Endothelial cell of umbilical vein (primary cell): Measurements from ENCODE around the gene ADARB2. TPM values are rescaled to one million over a fixed set of nuclear protein-coding genes. Genes with fewer than 3 reads are reported as not detected.

Source experiments
- BruUV-seq: library from RNA; stranded (reverse); fragments of 400-500 nt; replicated peaks from 2 replicates; lab custom pipeline; 2021; lab: Mats Ljungman, UMichigan
- CTCF ChIA-PET: fragments of 300-600, 350-600 bp; sonication (Branson Sonifier 250); formaldehyde crosslinking; loops from one replicate; lab custom pipeline; 2021; ENCODE audit warnings: antibody characterized with exemption, inconsistent platforms; lab: Charles Lee
- POLR2A ChIA-PET: fragments of 300-600, 350-600 bp; sonication (Branson Sonifier 250); formaldehyde crosslinking; loops from one replicate; lab custom pipeline; 2021; ENCODE audit warnings: antibody characterized with exemption, inconsistent platforms; lab: Charles Lee
- DNase-seq: peaks from one replicate; pipeline ENCODE4 v3.0.0-alpha.2; 2011; ENCODE audit warnings: low read depth, low spot score
- FAIRE-seq: peaks from 2 replicates; lab custom pipeline; 2011; peaks lifted over from hg19 to GRCh38; lab: Jason Lieb, UNC
- H2AFZ ChIP-seq: 2 replicates; pipeline ENCODE4 v1.6.0; 2012; ENCODE audit warnings: low read depth, low read length, control low read depth, inconsistent platforms
- H3K27ac ChIP-seq: 2 replicates; pipeline ENCODE4 v1.5.1; 2011; ENCODE audit warnings: low read depth, mild to moderate bottlenecking, control low read depth, low read length, moderate library complexity; ENCODE audit not compliant: insufficient read depth
- H3K27me3 ChIP-seq, 2 experiments: 2 replicates each; pipeline versions ENCODE4 v1.6.0 to v1.6.1; 2011; ENCODE audit warnings: low read length in 2 of 2, mixed read lengths in 1 of 2; ENCODE audit not compliant: control insufficient read depth in 2 of 2, insufficient read depth in 2 of 2
- H3K36me3 ChIP-seq, 2 experiments: 2 replicates in 1 of 2; 3 replicates in 1 of 2; pipeline ENCODE4 v1.5.1; 2011; ENCODE audit warnings: low read length in 2 of 2, mild to moderate bottlenecking in 1 of 2, moderate library complexity in 1 of 2; ENCODE audit not compliant: control insufficient read depth in 2 of 2, insufficient read depth in 2 of 2; ENCODE audit errors: extremely low read depth in 1 of 2
- H3K4me1 ChIP-seq: 3 replicates; pipeline ENCODE4 v1.5.1; 2011; ENCODE audit warnings: mild to moderate bottlenecking, low read length; ENCODE audit not compliant: control insufficient read depth, insufficient read depth; ENCODE audit errors: extremely low read depth
- H3K4me2 ChIP-seq: 2 replicates; pipeline ENCODE4 v1.6.1; 2011; ENCODE audit warnings: low read length, control low read depth, mixed read lengths; ENCODE audit not compliant: insufficient read depth
- H3K4me3 ChIP-seq, 3 experiments: fragments of 200-600 bp in 1 of 3; sonication (generic), shearing (Covaris generic) in 1 of 3; replicated peaks in 1 of 3; 2 replicates each; pipeline ENCODE4 v1.5.1; 2011 to 2016; ENCODE audit warnings: control low read depth in 3 of 3, low read length in 3 of 3, mild to moderate bottlenecking in 2 of 3, inconsistent platforms in 1 of 3, low read depth in 1 of 3, moderate library complexity in 1 of 3; ENCODE audit not compliant: insufficient read depth in 1 of 3
- H3K79me2 ChIP-seq: 2 replicates; pipeline ENCODE4 v1.6.0; 2012; ENCODE audit warnings: low read length, inconsistent platforms; ENCODE audit not compliant: control insufficient read depth, insufficient read depth
- H3K9ac ChIP-seq: replicated peaks from 2 replicates; pipeline ENCODE3; 2011; ENCODE audit warnings: low read length, control low read depth; ENCODE audit not compliant: insufficient read depth; ENCODE audit errors: extremely low read depth
- H3K9me1 ChIP-seq: replicated peaks from 3 replicates; pipeline ENCODE4 v1.6.0; 2011; ENCODE audit warnings: mild to moderate bottlenecking, low read length; ENCODE audit not compliant: control insufficient read depth, insufficient read depth; ENCODE audit errors: extremely low read depth
- H3K9me3 ChIP-seq: replicated peaks from 2 replicates; pipeline ENCODE4 v1.5.1; 2012; ENCODE audit warnings: low read length, inconsistent platforms; ENCODE audit not compliant: control insufficient read depth, insufficient read depth
- H4K20me1 ChIP-seq: replicated peaks from 2 replicates; pipeline ENCODE3; 2011; ENCODE audit warnings: mild to moderate bottlenecking, low read length; ENCODE audit not compliant: control insufficient read depth, insufficient read depth; ENCODE audit errors: extremely low read depth
- EZH2 ChIP-seq: IDR thresholded peaks from 2 replicates; pipeline ENCODE4 v1.6.1; 2012; ENCODE audit warnings: borderline replicate concordance, low read depth, mild to moderate bottlenecking, moderate library complexity, low read length, inconsistent platforms; ENCODE audit not compliant: severe bottlenecking
- FOS ChIP-seq: IDR thresholded peaks from 2 replicates; pipeline ENCODE4 v1.6.1; 2011; ENCODE audit warnings: mild to moderate bottlenecking, low read length, moderate library complexity, borderline replicate concordance; ENCODE audit not compliant: insufficient read depth
- JUN ChIP-seq: IDR thresholded peaks from 2 replicates; pipeline ENCODE4 v1.6.1; 2011; ENCODE audit warnings: borderline replicate concordance, low read depth; ENCODE audit not compliant: insufficient read length, insufficient read depth
- MYC ChIP-seq: IDR thresholded peaks from one replicate; pipeline ENCODE4 v1.6.1; 2011; ENCODE audit warnings: mild to moderate bottlenecking, low read depth, low read length
- POLR2AphosphoS5 ChIP-seq: IDR thresholded peaks from 2 replicates; pipeline ENCODE4 v1.6.1; 2012; ENCODE audit warnings: low read depth, mild to moderate bottlenecking, control low read depth, low read length, moderate library complexity; ENCODE audit not compliant: insufficient read depth
- dilution Hi-C: fragments of 300-500 bp; cut with MboI; formaldehyde crosslinking; loops from one replicate; pipeline ENCODE4 v1.15.0; 2019; ENCODE audit warnings: low sequenced_read_pairs; ENCODE audit not compliant: extremely low pct_ligation_motif_present
- intact Hi-C: fragments of 100-400 bp; cut with micrococcal nuclease; formaldehyde crosslinking; loops from one replicate; pipeline ENCODE4 v1.10.0; 2022
- polyA plus RNA-seq, 4 experiments: library from polyadenylated mRNA; depleted of rRNA in 3 of 4; stranded (reverse) in 3 of 4; unstranded in 1 of 4; fragments of >200 nt; gene quantifications; 2 replicates each; pipeline versions ENCODE4 v1.2.1 to v1.2.3, GENCODE V29; 2011 to 2012; ENCODE audit warnings: missing spikeins in 1 of 4
- total RNA-seq: library from RNA; stranded (reverse); gene quantifications from 2 replicates; pipeline ENCODE4 v1.2.3, GENCODE V29; 2021
- TF ChIP-seq, protein P1 (sequence below), 2 donors: IDR thresholded peaks; 1 replicate in 1 of 2; 2 replicates in 1 of 2; pipeline ENCODE4 v1.5.1; 2011; ENCODE audit warnings: low read length in 2 of 2, mild to moderate bottlenecking in 2 of 2, moderate library complexity in 2 of 2, control low read depth in 1 of 2, inconsistent platforms in 1 of 2, low read depth in 1 of 2; ENCODE audit not compliant: insufficient read depth in 1 of 2; ENCODE audit errors: extremely low read depth in 1 of 2
- TF ChIP-seq, protein P2 (sequence below): IDR thresholded peaks from 2 replicates; pipeline ENCODE4 v1.6.1; 2011; ENCODE audit not compliant: insufficient read depth, insufficient read length

The ADARB2 gene
- total and polyA plus RNA-seq, 2 donors (not counting 3 experiments of a cell fraction or from before 2014, with no cell fraction given), result not detected

GRCh38 chr10:1151076-1152033 lies 586.0 kb downstream of the ADARB2 start:
- Histone ChIP-seq H3K9me1 (no peaks in the 10 kb centered on the region), H2AFZ (no peak overlapping the region), H3K4me1 (no peaks in the 10 kb centered on the region), H3K27ac (no peak overlapping the region), H3K79me2 (no peaks in the 10 kb centered on the region), H3K9ac (no peak overlapping the region), H3K36me3 (no peaks in the 10 kb centered on the region), H3K27me3 (no peaks in the 10 kb centered on the region), H3K9me3 (no peaks in the 10 kb centered on the region), H4K20me1 (no peaks in the 10 kb centered on the region), H3K4me3 (no peak overlapping the region), H3K4me2 (no peak overlapping the region)
- dilution Hi-C loops, result no loop called here
- FAIRE-seq (no peak), DNase-seq (no peak)
- intact Hi-C loops, result no loop called here
- no TSS peak for BruUV-seq
- POLR2A ChIA-PET, result no interaction called here
- TF ChIP-seq, protein P1, sequence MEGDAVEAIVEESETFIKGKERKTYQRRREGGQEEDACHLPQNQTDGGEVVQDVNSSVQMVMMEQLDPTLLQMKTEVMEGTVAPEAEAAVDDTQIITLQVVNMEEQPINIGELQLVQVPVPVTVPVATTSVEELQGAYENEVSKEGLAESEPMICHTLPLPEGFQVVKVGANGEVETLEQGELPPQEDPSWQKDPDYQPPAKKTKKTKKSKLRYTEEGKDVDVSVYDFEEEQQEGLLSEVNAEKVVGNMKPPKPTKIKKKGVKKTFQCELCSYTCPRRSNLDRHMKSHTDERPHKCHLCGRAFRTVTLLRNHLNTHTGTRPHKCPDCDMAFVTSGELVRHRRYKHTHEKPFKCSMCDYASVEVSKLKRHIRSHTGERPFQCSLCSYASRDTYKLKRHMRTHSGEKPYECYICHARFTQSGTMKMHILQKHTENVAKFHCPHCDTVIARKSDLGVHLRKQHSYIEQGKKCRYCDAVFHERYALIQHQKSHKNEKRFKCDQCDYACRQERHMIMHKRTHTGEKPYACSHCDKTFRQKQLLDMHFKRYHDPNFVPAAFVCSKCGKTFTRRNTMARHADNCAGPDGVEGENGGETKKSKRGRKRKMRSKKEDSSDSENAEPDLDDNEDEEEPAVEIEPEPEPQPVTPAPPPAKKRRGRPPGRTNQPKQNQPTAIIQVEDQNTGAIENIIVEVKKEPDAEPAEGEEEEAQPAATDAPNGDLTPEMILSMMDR (IDR thresholded peaks at IDR 0.05; ENCODE audit: extremely low read depth in 1 of 2, insufficient read depth in 1 of 2, low read depth in 1 of 2, low read length in 2 of 2), result no peak
- no peak for TF ChIP-seq MYC
- TF ChIP-seq, protein P2, sequence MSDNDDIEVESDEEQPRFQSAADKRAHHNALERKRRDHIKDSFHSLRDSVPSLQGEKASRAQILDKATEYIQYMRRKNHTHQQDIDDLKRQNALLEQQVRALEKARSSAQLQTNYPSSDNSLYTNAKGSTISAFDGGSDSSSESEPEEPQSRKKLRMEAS, result no peak
- TF ChIP-seq EZH2, result no peak
- TF ChIP-seq POLR2AphosphoS5, result no peak
- TF ChIP-seq JUN, result no peak
- TF ChIP-seq FOS, result no peak
- CTCF ChIA-PET, result no interaction called here
